Stimulated activated memory B cell treated with anti-CD40 and anti-IgM and Interleukin-4, amounts not matched to agents 10 μg/mL and 1 μg/mL and 100 μg/mL, for 72 hours (primary cell): ENCODE results near the gene NF1.
"Not testable (repeated sequence)": the region's sequence is repeated elsewhere in the genome, so short reads cannot be mapped to it uniquely, and the experiment has no call there.

ENCODE experiments used
- ATAC-seq: fragments of 150-1000 bp; cut with Tn5 transposase; 2 replicates; pipeline ENCODE4 v1.10.0; 2021
- H3K27ac Mint-ChIP-seq: one replicate; pipeline ENCODE4 v1.8.0; 2022; ENCODE audit warnings: mild to moderate bottlenecking, mixed read lengths
- H3K27me3 Mint-ChIP-seq: one replicate; pipeline ENCODE4 v1.8.0; 2022; ENCODE audit warnings: mixed read lengths
- H3K36me3 Mint-ChIP-seq: one replicate; pipeline ENCODE4 v1.8.0; 2022; ENCODE audit warnings: mixed read lengths
- H3K4me1 Mint-ChIP-seq: one replicate; pipeline ENCODE4 v1.8.0; 2022; ENCODE audit warnings: mixed read lengths
- H3K4me3 Mint-ChIP-seq: one replicate; pipeline ENCODE4 v1.8.0; 2022; ENCODE audit warnings: mild to moderate bottlenecking, moderate library complexity, mixed read lengths
- H3K9me3 Mint-ChIP-seq: one replicate; pipeline ENCODE4 v1.8.0; 2022; ENCODE audit warnings: mixed read lengths

Gene NF1

DNA sequence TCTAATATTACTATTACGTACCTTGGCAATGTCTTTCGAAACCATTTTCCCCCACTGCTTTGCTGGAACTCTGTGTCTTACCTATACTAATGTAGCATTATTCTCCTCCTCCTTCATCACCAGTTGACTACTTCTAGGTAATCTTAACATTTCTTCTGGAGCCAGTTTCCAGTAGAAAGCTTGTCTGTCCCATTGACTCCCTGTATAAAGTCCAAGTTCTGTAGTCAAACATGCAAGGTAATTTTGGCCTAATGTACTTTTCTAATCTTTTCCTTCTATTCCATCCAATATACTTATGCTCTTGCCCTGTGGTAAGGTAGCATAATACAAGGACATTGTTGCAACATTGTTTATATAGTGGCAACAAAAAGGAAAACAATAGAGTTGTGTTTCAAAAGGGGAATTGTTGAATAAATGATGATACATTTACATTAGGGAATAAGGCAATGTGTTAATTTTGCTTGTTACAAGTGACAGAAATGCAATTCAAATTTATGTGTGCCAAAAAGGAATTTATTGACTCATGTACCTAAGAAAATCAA is 174.3 kb downstream of the NF1 start:
- no peak overlapping the region for H3K4me3 Mint-ChIP-seq
- no peaks in the 10 kb centered on the region for H3K4me1 Mint-ChIP-seq
- H3K36me3 Mint-ChIP-seq: peaks cover 40% of the 10 kb centered on the region
- no peak overlapping the region for H3K27ac Mint-ChIP-seq
- no peaks in the 10 kb centered on the region for H3K27me3 Mint-ChIP-seq
- no peaks in the 10 kb centered on the region for H3K9me3 Mint-ChIP-seq
- ATAC-seq: no peak

DNA sequence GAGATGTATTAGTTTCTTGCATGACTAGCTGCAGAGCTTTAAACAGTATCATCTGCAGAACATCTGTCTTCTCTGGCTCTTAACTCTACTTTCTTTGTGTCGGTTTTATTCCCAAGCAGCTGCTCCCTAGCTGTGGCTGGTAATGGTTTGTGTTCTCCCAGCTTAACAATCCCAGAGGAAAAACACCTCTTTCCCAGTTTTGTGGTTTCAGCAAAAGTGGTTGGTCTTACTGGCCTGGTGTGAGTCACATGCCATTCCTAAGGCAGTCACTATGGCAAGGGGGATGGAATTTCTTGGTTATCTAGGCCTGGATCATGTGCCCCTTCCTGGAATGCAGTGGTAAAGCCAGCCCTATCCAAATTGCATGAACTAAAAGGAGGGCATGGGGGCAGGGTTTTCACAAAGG is 174.8 kb downstream of the NF1 start:
- Mint-ChIP-seq H3K9me3 (no peaks in the 10 kb centered on the region), H3K27me3 (no peaks in the 10 kb centered on the region), H3K36me3 (peaks cover 43% of the 10 kb centered on the region), H3K4me1 (peaks cover under 1% of the 10 kb centered on the region), H3K27ac (no peak overlapping the region), H3K4me3 (no peak overlapping the region)
- ATAC-seq: no peak

- no peak overlapping the region for H3K27ac Mint-ChIP-seq
- H3K4me1 Mint-ChIP-seq: peaks cover 6% of the 10 kb centered on the region
- no peaks in the 10 kb centered on the region for H3K27me3 Mint-ChIP-seq
- H3K9me3 Mint-ChIP-seq: no peaks in the 10 kb centered on the region
- H3K36me3 Mint-ChIP-seq: peaks cover 47% of the 10 kb centered on the region
- ATAC-seq: no peak
- no peak overlapping the region for H3K4me3 Mint-ChIP-seq
Observed at GRCh38 chr17:31272236-31272635, 177.5 kb downstream of the NF1 start.

DNA sequence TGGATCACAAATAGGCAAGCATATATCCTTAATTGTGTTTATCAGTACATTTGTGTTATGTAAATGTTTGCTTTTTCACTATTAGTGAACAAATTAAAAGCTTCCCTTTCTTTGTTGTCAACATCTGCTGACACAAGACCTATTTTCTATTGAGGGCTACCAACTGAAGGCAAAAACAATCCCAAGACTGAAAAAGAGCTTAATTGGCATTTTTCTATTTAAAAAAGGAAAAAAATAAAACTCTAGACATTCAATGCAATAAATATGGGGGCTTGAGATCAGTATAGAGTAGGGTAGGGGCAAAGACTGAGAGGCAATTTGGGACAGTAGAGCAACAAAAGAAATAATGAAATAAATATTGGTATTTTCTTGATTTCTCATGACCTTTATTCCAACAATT is 178.0 kb downstream of the NF1 start:
- Mint-ChIP-seq H3K27ac (no peak overlapping the region), H3K27me3 (no peaks in the 10 kb centered on the region), H3K36me3 (peaks cover 48% of the 10 kb centered on the region)

DNA sequence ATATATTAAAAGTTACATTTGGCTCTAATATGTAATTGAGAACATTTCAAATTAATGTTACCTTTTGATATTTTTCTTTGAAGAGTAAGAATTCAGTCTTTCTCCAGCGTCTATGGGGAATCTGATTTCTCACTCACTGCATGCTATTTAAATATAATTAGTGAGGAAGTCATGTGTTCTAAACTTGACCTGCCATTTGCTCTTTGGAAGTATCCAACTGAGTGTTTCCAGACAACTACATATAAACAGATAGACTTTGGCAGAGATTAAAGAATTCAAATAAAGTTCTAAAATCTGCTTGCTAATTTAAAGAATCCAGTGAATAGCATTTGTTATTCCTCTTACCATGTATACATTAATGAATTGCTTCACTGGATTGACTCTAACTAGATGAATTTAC is 178.7 kb downstream of the NF1 start:
- H3K9me3 Mint-ChIP-seq: no peaks in the 10 kb centered on the region

More for the DNA sequence above, 178.0 kb downstream of the NF1 start:
- H3K4me1 Mint-ChIP-seq: peaks cover 6% of the 10 kb centered on the region
- H3K4me3 Mint-ChIP-seq: no peak overlapping the region
- no peaks in the 10 kb centered on the region for H3K9me3 Mint-ChIP-seq
- no peak for ATAC-seq

GRCh38 chr17:31274252-31274651 is 179.5 kb downstream of the NF1 start:
- no peak for ATAC-seq
- H3K4me1 Mint-ChIP-seq: peaks cover 6% of the 10 kb centered on the region

More for the DNA sequence above, 178.7 kb downstream of the NF1 start:
- H3K4me3 Mint-ChIP-seq: no peak overlapping the region
- ATAC-seq: no peak
- peaks cover 6% of the 10 kb centered on the region for H3K4me1 Mint-ChIP-seq
- H3K27me3 Mint-ChIP-seq: no peaks in the 10 kb centered on the region
- H3K36me3 Mint-ChIP-seq: peaks cover 45% of the 10 kb centered on the region
- H3K27ac Mint-ChIP-seq: no peak overlapping the region

DNA sequence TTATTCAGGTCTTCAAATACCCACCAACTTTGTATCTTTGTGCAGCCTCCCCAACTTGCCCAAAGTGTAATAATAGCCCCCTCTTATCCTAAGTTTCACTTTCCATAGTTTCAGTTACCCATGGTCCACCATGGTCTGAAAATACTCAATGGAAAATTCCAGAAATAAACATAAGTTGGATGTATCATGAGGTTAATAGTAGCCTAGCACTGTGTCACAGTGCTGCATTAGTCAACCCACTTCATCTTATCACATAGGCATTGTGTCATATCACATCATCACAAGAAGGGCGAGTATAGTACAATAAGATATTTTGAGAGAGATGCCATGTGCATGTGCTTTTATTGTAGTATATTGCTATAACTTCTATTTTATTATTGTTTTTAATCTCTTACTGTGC is 180.3 kb downstream of the NF1 start:
- Mint-ChIP-seq H3K4me3 (no peak overlapping the region), H3K36me3 (peaks cover 39% of the 10 kb centered on the region), H3K27me3 (no peaks in the 10 kb centered on the region), H3K4me1 (peaks cover 6% of the 10 kb centered on the region), H3K27ac (peak overlapping the region; percentile 54), H3K9me3 (no peaks in the 10 kb centered on the region)
- ATAC-seq: no peak

More at GRCh38 chr17:31274252-31274651, 179.5 kb downstream of the NF1 start:
- H3K9me3 Mint-ChIP-seq: no peaks in the 10 kb centered on the region
- no peak overlapping the region for H3K4me3 Mint-ChIP-seq
- no peak overlapping the region for H3K27ac Mint-ChIP-seq
- H3K36me3 Mint-ChIP-seq: peaks cover 40% of the 10 kb centered on the region
- H3K27me3 Mint-ChIP-seq: no peaks in the 10 kb centered on the region

- H3K27ac Mint-ChIP-seq: no peak overlapping the region
- peaks cover 6% of the 10 kb centered on the region for H3K4me1 Mint-ChIP-seq
- ATAC-seq: no peak
- no peak overlapping the region for H3K4me3 Mint-ChIP-seq
- H3K27me3 Mint-ChIP-seq: no peaks in the 10 kb centered on the region
- H3K9me3 Mint-ChIP-seq: no peaks in the 10 kb centered on the region
- peaks cover 36% of the 10 kb centered on the region for H3K36me3 Mint-ChIP-seq
Observed at GRCh38 chr17:31279401-31279800, 184.6 kb downstream of the NF1 start.

DNA sequence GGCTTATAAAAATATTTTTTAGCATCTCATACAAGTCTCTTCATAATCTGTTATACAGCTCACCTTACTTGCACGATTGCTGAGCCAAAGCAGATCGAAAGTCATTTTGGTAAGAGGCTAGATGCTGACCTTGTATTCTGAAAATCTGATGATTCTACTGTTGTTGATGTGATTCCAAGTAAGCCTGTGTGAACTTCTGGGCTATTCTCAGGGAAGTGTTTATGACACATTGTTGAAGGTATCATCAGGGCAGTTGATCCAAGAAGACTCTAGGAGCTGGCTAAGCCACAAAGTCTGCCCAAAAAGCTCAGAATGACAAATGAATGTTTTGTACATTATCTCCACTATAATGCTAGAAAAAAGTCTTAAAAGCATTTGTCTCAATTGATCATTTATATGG is 186.3 kb downstream of the NF1 start:
- no peak for ATAC-seq
- Mint-ChIP-seq H3K9me3 (no peaks in the 10 kb centered on the region), H3K4me3 (no peak overlapping the region)

GRCh38 chr17:31283841-31284240 is 189.1 kb downstream of the NF1 start:
- H3K36me3 Mint-ChIP-seq: peaks cover 11% of the 10 kb centered on the region
- no peaks in the 10 kb centered on the region for H3K9me3 Mint-ChIP-seq
- H3K27me3 Mint-ChIP-seq: no peaks in the 10 kb centered on the region
- H3K4me1 Mint-ChIP-seq: no peaks in the 10 kb centered on the region
- no peak for ATAC-seq
- no peak overlapping the region for H3K4me3 Mint-ChIP-seq
- no peak overlapping the region for H3K27ac Mint-ChIP-seq

More for the DNA sequence above, 186.3 kb downstream of the NF1 start:
- Mint-ChIP-seq H3K27ac (no peak overlapping the region), H3K36me3 (peaks cover 27% of the 10 kb centered on the region), H3K4me1 (no peaks in the 10 kb centered on the region), H3K27me3 (no peaks in the 10 kb centered on the region)

DNA sequence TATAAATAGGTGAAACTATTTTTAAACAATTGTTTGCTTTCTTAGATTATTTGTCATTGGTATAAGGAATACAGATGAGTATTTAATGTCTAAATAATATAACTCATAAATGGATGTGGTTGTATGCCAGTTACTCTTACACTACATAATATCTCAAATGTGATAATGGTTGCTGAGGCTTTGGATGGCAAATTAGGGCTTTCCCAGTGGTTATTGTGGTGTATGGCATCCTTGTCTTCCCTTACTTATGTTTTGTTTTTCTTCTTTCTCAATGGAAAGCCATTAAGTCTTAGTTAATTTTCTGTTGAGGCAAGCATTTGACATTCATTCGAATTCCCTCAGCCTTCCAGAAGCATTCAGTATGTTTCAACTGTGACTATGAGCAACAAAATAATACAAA is 191.8 kb downstream of the NF1 start:
- ATAC-seq: no peak
- Mint-ChIP-seq H3K4me3 (no peak overlapping the region), H3K27me3 (no peaks in the 10 kb centered on the region), H3K4me1 (no peaks in the 10 kb centered on the region), H3K27ac (no peak overlapping the region), H3K36me3 (peaks cover 7% of the 10 kb centered on the region), H3K9me3 (no peaks in the 10 kb centered on the region)

GRCh38 chr17:31287932-31288331 is 193.2 kb downstream of the NF1 start:
- not testable (repeated sequence) for H3K27ac Mint-ChIP-seq, H3K27me3 Mint-ChIP-seq, H3K36me3 Mint-ChIP-seq, H3K4me1 Mint-ChIP-seq, H3K4me3 Mint-ChIP-seq, ATAC-seq, H3K9me3 Mint-ChIP-seq

- ATAC-seq: no peak
- Mint-ChIP-seq H3K4me3 (no peak overlapping the region), H3K9me3 (no peaks in the 10 kb centered on the region), H3K27ac (no peak overlapping the region), H3K27me3 (no peaks in the 10 kb centered on the region), H3K36me3 (no peaks in the 10 kb centered on the region), H3K4me1 (no peaks in the 10 kb centered on the region)
Observed at GRCh38 chr17:31289790-31290189, 195.0 kb downstream of the NF1 start.

DNA sequence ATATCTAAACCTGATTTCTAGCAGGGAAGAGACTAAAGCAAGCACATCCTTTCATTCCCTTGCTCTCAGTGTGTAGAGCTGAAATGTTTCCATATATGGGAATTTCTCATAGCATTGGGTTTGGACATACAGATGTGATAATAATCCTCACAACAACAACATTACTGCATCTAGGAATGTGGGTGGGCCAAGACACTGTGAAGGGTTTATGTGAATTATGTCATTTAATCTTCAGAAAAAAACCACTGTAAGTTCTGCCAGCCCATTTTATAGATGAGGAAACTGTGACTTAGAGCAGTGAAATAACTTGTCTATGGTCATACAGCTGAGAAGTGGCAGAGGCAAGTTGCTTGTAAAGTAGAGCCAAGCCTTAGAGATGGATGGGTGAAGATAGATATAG is 197.0 kb downstream of the NF1 start:
- ATAC-seq: no peak
- H3K27me3 Mint-ChIP-seq: no peaks in the 10 kb centered on the region
- H3K27ac Mint-ChIP-seq: no peak overlapping the region
- peaks cover 6% of the 10 kb centered on the region for H3K36me3 Mint-ChIP-seq
- no peaks in the 10 kb centered on the region for H3K9me3 Mint-ChIP-seq
- no peaks in the 10 kb centered on the region for H3K4me1 Mint-ChIP-seq
- no peak overlapping the region for H3K4me3 Mint-ChIP-seq

- no peak overlapping the region for H3K27ac Mint-ChIP-seq
- H3K9me3 Mint-ChIP-seq: no peaks in the 10 kb centered on the region
- no peaks in the 10 kb centered on the region for H3K4me1 Mint-ChIP-seq
- no peak for ATAC-seq
- H3K36me3 Mint-ChIP-seq: peaks cover 6% of the 10 kb centered on the region
- H3K27me3 Mint-ChIP-seq: no peaks in the 10 kb centered on the region
- H3K4me3 Mint-ChIP-seq: no peak overlapping the region
Observed at GRCh38 chr17:31293581-31293980, 198.8 kb downstream of the NF1 start.

- Mint-ChIP-seq H3K4me1 (no peaks in the 10 kb centered on the region), H3K4me3 (no peak overlapping the region), H3K9me3 (no peaks in the 10 kb centered on the region), H3K27ac (no peak overlapping the region), H3K36me3 (peaks cover 6% of the 10 kb centered on the region), H3K27me3 (no peaks in the 10 kb centered on the region)
- ATAC-seq: no peak
Observed at GRCh38 chr17:31294231-31294630, 199.5 kb downstream of the NF1 start.
